ENCODE data around the gene CD7. TPM values are rescaled to one million over a fixed set of nuclear protein-coding genes. Genes with fewer than 3 reads are reported as not detected.

Gene CD7
- total and polyA plus RNA-seq, 2 donors from 2014 or later, result 1.0 to 9.2 TPM

- Histone ChIP-seq H3K9me3 (ENCODE audit: control insufficient read depth in 2 of 3, insufficient read depth in 1 of 3, low read length in 3 of 3) (no peaks in the 10 kb centered on the region), H3K27ac (ENCODE audit: low read depth in 2 of 2, low read length in 2 of 2) (peak overlapping the region in 1 of 2 donors; percentile 71), H3K9ac (ENCODE audit: low read length in 3 of 3) (no peak overlapping the region), H3K4me1 (ENCODE audit: control insufficient read depth in 2 of 3, insufficient read depth in 2 of 3, low read depth in 1 of 3, low read length in 3 of 3) (peaks cover 0 to 10% (median 9%) of the 10 kb centered on the region in 3 donors), H3K36me3 (ENCODE audit: control insufficient read depth in 2 of 3, insufficient read depth in 3 of 3, low read length in 3 of 3) (no peaks in the 10 kb centered on the region), H3K27me3 (ENCODE audit: control insufficient read depth, insufficient read depth, low read length) (peaks cover 2% of the 10 kb centered on the region), H3K4me3 (ENCODE audit: low read length in 3 of 3) (no peak overlapping the region)
- no peak for TF ChIP-seq CTCF (IDR thresholded peaks at IDR 0.05; ENCODE audit: borderline replicate concordance, extremely low read depth, insufficient read depth)
- FAIRE-seq (no peak), DNase-seq (peak in 3 of 5 donors; percentile 63 to 75 (median 65))
- intact Hi-C loops (cut with DNase I), result loop anchor here (10.0 kb wide), 2 partner anchors 90 to 120 kb away; no protein-coding TSS in a partner anchor
Measured at GRCh38 chr17:82324566-82325285, 7.3 kb upstream of the CD7 start.

GRCh38 chr17:82323514-82324234, 6.3 kb upstream of the CD7 start:
- Histone ChIP-seq H3K9ac (ENCODE audit: low read length in 3 of 3) (no peak overlapping the region), H3K36me3 (ENCODE audit: control insufficient read depth in 2 of 3, insufficient read depth in 3 of 3, low read length in 3 of 3) (no peaks in the 10 kb centered on the region), H3K27me3 (ENCODE audit: control insufficient read depth, insufficient read depth, low read length) (peaks cover 2% of the 10 kb centered on the region), H3K27ac (ENCODE audit: low read depth in 2 of 2, low read length in 2 of 2) (no peak overlapping the region), H3K9me3 (ENCODE audit: control insufficient read depth in 2 of 3, insufficient read depth in 1 of 3, low read length in 3 of 3) (no peaks in the 10 kb centered on the region), H3K4me3 (ENCODE audit: low read length in 3 of 3) (no peak overlapping the region), H3K4me1 (ENCODE audit: control insufficient read depth in 2 of 3, insufficient read depth in 2 of 3, low read depth in 1 of 3, low read length in 3 of 3) (peaks cover 0 to 4% (median under 1%) of the 10 kb centered on the region in 3 donors)
- DNase-seq (peak in 1 of 5 donors; percentile 76), FAIRE-seq (no peak)
- TF ChIP-seq CTCF (IDR thresholded peaks at IDR 0.05; ENCODE audit: borderline replicate concordance, extremely low read depth, insufficient read depth), result no peak
- intact Hi-C loops (cut with DNase I), result loop anchor here (10.0 kb wide), 2 partner anchors 89 to 119 kb away; no protein-coding TSS in a partner anchor

- FAIRE-seq (no peak), DNase-seq (peak in 1 of 5 donors; percentile 72)
- no peaks in the 10 kb centered on the region for H3K4me1 ChIP-seq (ENCODE audit: control insufficient read depth in 2 of 3, insufficient read depth in 2 of 3, low read depth in 1 of 3, low read length in 3 of 3)
- intact Hi-C loops (cut with DNase I), result loop anchor here (10.0 kb wide), 2 partner anchors 88 to 118 kb away; no protein-coding TSS in a partner anchor
- no peaks in the 10 kb centered on the region for H3K36me3 ChIP-seq (ENCODE audit: control insufficient read depth in 2 of 3, insufficient read depth in 3 of 3, low read length in 3 of 3)
- no peaks in the 10 kb centered on the region for H3K9me3 ChIP-seq (ENCODE audit: control insufficient read depth in 2 of 3, insufficient read depth in 1 of 3, low read length in 3 of 3)
- no peak overlapping the region for H3K9ac ChIP-seq (ENCODE audit: low read length in 3 of 3)
- H3K27ac ChIP-seq (ENCODE audit: low read depth in 2 of 2, low read length in 2 of 2), result no peak overlapping the region
- TF ChIP-seq CTCF (IDR thresholded peaks at IDR 0.05; ENCODE audit: borderline replicate concordance, extremely low read depth, insufficient read depth), result no peak
- no peak overlapping the region for H3K4me3 ChIP-seq (ENCODE audit: low read length in 3 of 3)
- peaks cover 2% of the 10 kb centered on the region for H3K27me3 ChIP-seq (ENCODE audit: control insufficient read depth, insufficient read depth, low read length)
Measured at GRCh38 chr17:82322526-82323453, 5.4 kb upstream of the CD7 start.
